ENCODE data around the gene KDM4C. TPM values are rescaled to one million over a fixed set of nuclear protein-coding genes. Genes with fewer than 3 reads are reported as not detected.

Gene KDM4C
- total and polyA plus RNA-seq, 2 of the 4 experiments (the other 2 are of a cell fraction) = 11.8 to 23.8 TPM

DNA sequence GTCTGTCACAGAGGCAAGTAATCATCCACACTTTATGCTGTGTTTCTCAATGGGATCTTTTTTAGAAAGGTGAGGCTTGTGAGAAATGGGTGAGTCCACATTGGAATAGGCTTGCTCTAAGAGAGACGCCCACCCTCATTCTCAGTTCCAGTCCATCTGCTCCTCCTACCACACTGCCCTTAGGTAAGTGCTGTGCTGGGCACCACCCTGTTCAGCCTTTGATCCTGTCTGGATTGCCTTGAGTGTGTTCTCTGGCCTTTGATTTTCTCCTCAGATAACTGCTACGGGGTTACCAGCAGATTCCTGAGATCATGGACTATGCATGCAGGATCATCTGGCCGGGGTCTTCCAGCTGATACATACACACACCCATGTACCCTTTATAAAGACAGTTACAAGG is 328.6 kb downstream of the KDM4C start:
- no peak overlapping the region for H3K56ac ChIP-seq (ENCODE audit: extremely low read depth, insufficient read depth, low read length)
- no peak overlapping the region for H3K18ac ChIP-seq (ENCODE audit: low read depth, low read length)
- no peak overlapping the region for H4K5ac ChIP-seq (ENCODE audit: low read depth, low read length)
- no peak for TF ChIP-seq MAFK (IDR thresholded peaks at IDR 0.05; ENCODE audit: low read depth, low read length)
- H3K79me1 ChIP-seq (ENCODE audit: low read depth in 1 of 2, low read length in 2 of 2) = no peaks in the 10 kb centered on the region
- no peaks in the 10 kb centered on the region for H3K4me1 ChIP-seq (ENCODE audit: control insufficient read depth, insufficient read depth, low read length)
- H2BK120ac ChIP-seq (ENCODE audit: low read depth, low read length) = no peak overlapping the region
- dilution Hi-C loops (cut with HindIII; ENCODE audit: low sequenced_read_pairs, unreplicated experiment) = no loop called here
- no peak overlapping the region for H3K4me3 ChIP-seq (ENCODE audit: insufficient read depth, low read depth, low read length)
- no peak overlapping the region for H3K4ac ChIP-seq (ENCODE audit: low read depth, low read length)
- H2BK5ac ChIP-seq (ENCODE audit: low read depth, low read length, poor library complexity, severe bottlenecking) = no peak overlapping the region
- no peak overlapping the region for H3K27ac ChIP-seq (ENCODE audit: insufficient read depth, low read length)
- BruUV-seq (replicated peaks) = no TSS peak
- intact Hi-C loops (cut with micrococcal nuclease) = no loop called here
- CTCF ChIA-PET = interaction anchor here (0.6 kb wide), 1 partner anchor 14 kb away, joined by 3 read pairs; no protein-coding TSS in a partner anchor
- H3K36me3 ChIP-seq (ENCODE audit: control insufficient read depth, insufficient read depth, low read length) = peaks cover 4% of the 10 kb centered on the region; the same call in 1 of the 2 replicates
- H2AFZ ChIP-seq (replicated peaks; ENCODE audit: low read length, poor library complexity) = no peak overlapping the region
- no peaks in the 10 kb centered on the region for H3K9me3 ChIP-seq (ENCODE audit: control insufficient read depth, insufficient read depth, low read length)
- no peak overlapping the region for H4K91ac ChIP-seq (ENCODE audit: insufficient read depth, low read depth, low read length)
- H3K9ac ChIP-seq (ENCODE audit: low read depth, low read length) = no peak overlapping the region
- H2BK20ac ChIP-seq (ENCODE audit: low read depth, low read length) = no peak overlapping the region
- H4K8ac ChIP-seq (ENCODE audit: low read depth in 2 of 2, low read length in 2 of 2) = no peak overlapping the region
- 94% methylated on average over 2 of the region's 3 CpGs; no CpG with 5 or more reads in 1 of the 2 experiments for WGBS, 2 experiments (ENCODE audit: extremely low coverage in 2 of 2, insufficient read length in 1 of 2)
- POLR2A ChIA-PET (ENCODE audit: unreplicated experiment) = no interaction called here
- H3K9me1 ChIP-seq (ENCODE audit: insufficient read depth, low read length) = peaks cover 3% of the 10 kb centered on the region; the same call in 1 of the 2 replicates
- no peak overlapping the region for H3K23ac ChIP-seq (ENCODE audit: low read depth, low read length)
- H3K27me3 ChIP-seq (ENCODE audit: control insufficient read depth, insufficient read depth, low read length) = no peaks in the 10 kb centered on the region
- H3K14ac ChIP-seq (replicated peaks; ENCODE audit: low read depth, low read length) = no peak overlapping the region
- DNase-seq (no peak), ATAC-seq (ENCODE audit: low read depth) (no peak)
- in situ Hi-C loops (cut with MboI; ENCODE audit: low sequenced_read_pairs) = no loop called here
- H4K20me1 ChIP-seq (ENCODE audit: insufficient read depth, low read length) = no peaks in the 10 kb centered on the region
- H3K4me2 ChIP-seq (ENCODE audit: low read depth, low read length) = no peak overlapping the region
- no peak overlapping the region for H2AK5ac ChIP-seq (ENCODE audit: low read depth, low read length)
- no peak overlapping the region for H2AK9ac ChIP-seq (replicated peaks; ENCODE audit: low read depth, low read length, poor library complexity)
- no peak overlapping the region for H2BK15ac ChIP-seq (ENCODE audit: low read depth, low read length)
